Liver (tissue), 9 donors: ENCODE data around the gene ATP7B. TPM values are rescaled to one million over a fixed set of nuclear protein-coding genes. Genes with fewer than 3 reads are reported as not detected.

Experiments
- DNase-seq: peaks from one replicate; pipeline ENCODE4 v3.0.0-alpha.2; 2017; ENCODE audit warnings: low spot score
- H3K27ac ChIP-seq, 2 donors: one replicate each; pipeline ENCODE4 v1.7.0; 2013; ENCODE audit warnings: inconsistent platforms in 2 of 2, low read length in 2 of 2, control low read depth in 1 of 2, low read depth in 1 of 2, mild to moderate bottlenecking in 1 of 2
- H3K27me3 ChIP-seq, 4 donors: one replicate each; pipeline versions ENCODE4 v1.6.1 to v1.7.0; 2013; ENCODE audit warnings: low read length in 3 of 4, inconsistent platforms in 1 of 4, mild to moderate bottlenecking in 1 of 4, moderate library complexity in 1 of 4; ENCODE audit not compliant: control insufficient read depth in 4 of 4, insufficient read depth in 4 of 4
- H3K36me3 ChIP-seq, 4 donors: one replicate each; pipeline versions ENCODE4 v1.6.1 to v1.7.0; 2013; ENCODE audit warnings: low read length in 3 of 4, mild to moderate bottlenecking in 3 of 4, low read depth in 1 of 4, moderate library complexity in 1 of 4; ENCODE audit not compliant: control insufficient read depth in 4 of 4, insufficient read depth in 3 of 4
- H3K4me1 ChIP-seq, 4 donors: one replicate each; pipeline versions ENCODE4 v1.6.1 to v1.7.0; 2013; ENCODE audit warnings: low read length in 3 of 4, mild to moderate bottlenecking in 3 of 4, moderate library complexity in 1 of 4; ENCODE audit not compliant: control insufficient read depth in 4 of 4, insufficient read depth in 4 of 4
- H3K4me3 ChIP-seq, 3 donors: one replicate each; pipeline versions ENCODE4 v1.6.1 to v1.7.0; 2013; ENCODE audit warnings: low read length in 3 of 3, control low read depth in 1 of 3, low read depth in 1 of 3, mild to moderate bottlenecking in 1 of 3
- H3K9ac ChIP-seq, 2 donors: one replicate each; pipeline ENCODE4 v1.7.0; 2013; ENCODE audit warnings: low read length in 2 of 2, mild to moderate bottlenecking in 2 of 2, moderate library complexity in 2 of 2, control low read depth in 1 of 2, low read depth in 1 of 2
- H3K9me3 ChIP-seq, 4 donors: one replicate each; pipeline versions ENCODE4 v1.6.1 to v1.7.0; 2013; ENCODE audit warnings: low read length in 3 of 4; ENCODE audit not compliant: control insufficient read depth in 4 of 4
- ATF3 ChIP-seq: IDR thresholded peaks from 2 replicates; pipeline ENCODE4 v1.6.1; 2016; ENCODE audit warnings: antibody characterized with exemption
- CTCF ChIP-seq: fragments of 150-350 bp; IDR thresholded peaks from 2 replicates; pipeline ENCODE4 v1.5.1; 2017; ENCODE audit warnings: improper control_type of control experiment, low read depth, low read length; ENCODE audit not compliant: missing input control
- FOXA1 ChIP-seq: IDR thresholded peaks from 2 replicates; pipeline ENCODE4 v1.6.1; 2016; ENCODE audit warnings: antibody characterized with exemption
- GABPA ChIP-seq, 2 donors: IDR thresholded peaks in 1 of 2; conservative IDR thresholded peaks in 1 of 2; 2 replicates each; pipeline ENCODE4 v1.6.1; 2016; ENCODE audit warnings: antibody characterized with exemption in 2 of 2, mild to moderate bottlenecking in 1 of 2, moderate library complexity in 1 of 2
- HNF4A ChIP-seq, 2 donors: conservative IDR thresholded peaks; 2 replicates each; pipeline ENCODE4 v1.6.1; 2016; ENCODE audit warnings: antibody characterized with exemption in 2 of 2, mild to moderate bottlenecking in 2 of 2
- HNF4G ChIP-seq: IDR thresholded peaks from 2 replicates; pipeline ENCODE4 v1.6.1; 2016; ENCODE audit warnings: antibody characterized with exemption
- JUND ChIP-seq, 2 donors: IDR thresholded peaks; 2 replicates each; pipeline ENCODE4 v1.6.1; 2016; ENCODE audit warnings: antibody characterized with exemption in 2 of 2
- MAX ChIP-seq: IDR thresholded peaks from 2 replicates; pipeline ENCODE4 v1.6.1; 2016; ENCODE audit warnings: antibody characterized with exemption
- REST ChIP-seq: IDR thresholded peaks from 2 replicates; pipeline ENCODE4 v1.6.1; 2016; ENCODE audit warnings: antibody characterized with exemption, mild to moderate bottlenecking
- RXRA ChIP-seq, 2 donors: IDR thresholded peaks; 2 replicates each; pipeline ENCODE4 v1.6.1; 2017 to 2018; ENCODE audit warnings: antibody characterized with exemption in 2 of 2, mild to moderate bottlenecking in 1 of 2
- TAF1 ChIP-seq: conservative IDR thresholded peaks from 2 replicates; pipeline ENCODE4 v1.6.1; 2016; ENCODE audit warnings: antibody characterized with exemption, mild to moderate bottlenecking
- WGBS: extraction: QIAGEN DNeasy Blood & Tissue Kit; methylation state at CpG from one replicate; pipeline ENCODE4 v1.1.7; 2013; 5-methylcytosine and 5-hydroxymethylcytosine counted together
- polyA plus RNA-seq, 2 donors: library from polyadenylated mRNA; stranded (reverse) in 1 of 2; unstranded in 1 of 2; fragments of 200-250 nt in 1 of 2; fragments of >200 nt in 1 of 2; fragmentation: Nextera tagmentation in 1 of 2; extraction: Ambion mirVana in 1 of 2; gene quantifications; one replicate each; pipeline versions ENCODE4 v1.2.1 to v1.2.3, GENCODE V29; 2013 to 2015
- total RNA-seq, 2 donors: library from RNA; depleted of rRNA; stranded (reverse); fragments of >200 nt; gene quantifications; one replicate each; pipeline ENCODE4 v1.2.3, GENCODE V29; 2014
- TF ChIP-seq, protein P1 (sequence below): IDR thresholded peaks from 2 replicates; pipeline ENCODE4 v1.6.1; 2016; ENCODE audit warnings: antibody characterized with exemption
- donor health status: healthy.
- donor health status: healthy.
- donor health status: healthy.
- donor health status: healthy.
- donor health status: healthy.

The ATP7B gene
- total and polyA plus RNA-seq, 4 donors = 8.0 to 37.7 (median 22.1) TPM

DNA sequence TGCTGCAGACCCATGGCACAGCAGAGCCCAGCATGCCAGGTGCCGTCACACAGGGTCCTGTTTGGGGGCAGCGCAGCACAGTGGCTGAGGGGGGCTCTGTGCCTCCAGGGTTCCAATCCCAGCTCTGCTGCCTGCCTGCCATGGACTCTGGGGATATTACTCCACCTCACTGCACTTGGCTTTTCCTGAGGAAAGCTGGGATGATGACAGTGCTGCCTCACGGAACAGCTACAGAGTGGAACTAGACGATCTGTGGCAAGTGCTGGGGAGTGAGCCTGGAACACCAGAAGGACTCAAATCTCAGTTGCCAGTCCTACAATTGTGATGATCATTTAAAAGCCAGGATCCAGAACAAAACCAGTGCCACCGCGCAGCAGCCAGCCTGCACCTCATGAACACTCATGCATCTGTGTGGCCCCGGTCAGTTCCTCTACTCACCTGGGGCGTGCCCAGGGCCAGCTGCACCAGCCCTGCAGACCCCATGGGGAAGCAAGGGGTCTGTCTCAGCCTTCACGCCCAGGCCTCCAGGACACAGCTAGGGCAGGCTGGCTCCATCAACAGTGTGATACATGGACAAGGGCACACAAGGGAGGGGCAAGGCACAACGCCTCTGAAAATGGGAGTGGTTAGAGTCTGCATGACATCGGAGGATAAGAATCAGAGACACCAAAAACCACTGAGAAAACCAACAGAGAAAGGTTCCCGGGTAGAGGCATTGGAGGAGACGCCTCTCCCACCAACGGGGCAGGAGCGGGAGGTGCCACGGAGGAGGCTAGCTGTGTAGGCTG is 55.2 kb downstream of the ATP7B start (continued):
- no peak for TF ChIP-seq CTCF

DNA sequence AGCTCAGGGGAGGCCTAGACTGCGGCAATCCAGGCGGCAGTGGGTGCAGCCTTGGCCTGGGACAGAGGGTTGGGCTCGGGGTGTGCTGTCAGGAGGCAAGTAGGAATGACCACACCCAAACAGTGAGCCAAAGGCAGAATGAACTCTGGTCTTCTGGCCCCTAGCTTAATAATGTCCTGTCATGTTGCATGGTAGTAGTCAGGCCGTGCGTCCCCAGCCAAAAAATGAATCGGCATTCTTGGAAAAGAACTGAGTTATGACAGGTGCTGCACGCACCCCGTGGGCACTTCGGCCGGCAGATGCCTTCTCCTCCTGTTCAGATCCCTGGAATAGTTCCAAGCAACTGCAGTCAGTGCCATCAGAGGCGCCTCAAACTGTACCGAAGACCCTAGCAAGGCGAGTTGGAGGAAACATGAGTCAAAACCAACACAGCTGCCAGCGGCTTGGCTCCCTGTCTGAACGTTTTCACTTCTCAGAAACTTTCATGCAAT is 55.9 kb downstream of the ATP7B start:
- H3K27ac ChIP-seq = no peak overlapping the region
- no peak for TF ChIP-seq MAX
- H3K9ac ChIP-seq = no peak overlapping the region
- H3K27me3 ChIP-seq = no peaks in the 10 kb centered on the region
- peaks cover 2 to 11% (median 6%) of the 10 kb centered on the region in 4 donors for H3K4me1 ChIP-seq
- H3K36me3 ChIP-seq = peaks cover 2 to 33% (median 13%) of the 10 kb centered on the region in 4 donors
- no peak overlapping the region for H3K4me3 ChIP-seq
- 85% methylated on average over 15 of the region's 15 CpGs for WGBS
- DNase-seq = no peak
- no peaks in the 10 kb centered on the region for H3K9me3 ChIP-seq

DNA sequence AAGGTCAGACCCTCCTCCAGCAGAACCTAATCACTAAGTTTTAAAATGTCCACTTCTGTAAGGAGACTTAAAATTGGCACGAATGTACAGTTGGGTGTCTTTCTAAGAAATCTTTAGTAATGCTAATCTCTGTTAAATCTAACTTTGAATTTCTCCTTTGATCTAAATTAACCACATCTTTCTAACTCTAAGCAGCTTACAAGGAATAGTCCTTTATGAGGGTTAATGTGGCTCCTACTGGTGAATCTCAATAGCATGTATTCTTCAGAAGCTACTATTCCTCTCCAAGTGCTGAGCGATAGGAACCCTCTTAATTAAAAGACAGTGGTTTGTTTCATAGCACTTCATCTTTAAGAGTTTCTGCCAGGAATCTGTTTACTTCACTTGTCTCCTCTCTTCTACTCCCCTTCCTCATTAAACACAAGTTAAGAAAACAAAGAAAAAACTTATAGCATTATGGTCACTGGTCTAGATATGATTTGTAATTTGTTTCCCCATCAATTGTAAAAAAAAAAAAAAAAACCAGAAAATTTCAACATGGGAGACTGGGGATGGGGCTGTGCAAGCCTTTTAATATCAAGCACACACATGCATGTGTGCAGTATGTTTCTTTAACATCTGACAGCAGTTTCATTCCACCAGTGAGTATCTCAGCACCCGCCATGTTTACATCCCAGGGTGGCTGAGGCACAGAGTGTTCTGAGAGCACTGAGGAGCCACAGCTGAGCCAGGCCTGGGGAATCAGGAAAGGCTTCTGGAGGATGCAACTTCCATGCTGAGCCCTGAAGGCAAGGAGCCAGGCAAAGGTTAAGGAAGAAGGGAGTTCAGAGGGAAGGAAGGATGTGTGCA is 57.7 kb downstream of the ATP7B start:
- Histone ChIP-seq H3K36me3 (peaks cover 5 to 39% (median 17%) of the 10 kb centered on the region in 4 donors), H3K9ac (no peak overlapping the region), H3K27ac (no peak overlapping the region), H3K27me3 (no peaks in the 10 kb centered on the region), H3K9me3 (no peaks in the 10 kb centered on the region), H3K4me1 (peaks cover 2 to 11% (median 6%) of the 10 kb centered on the region in 4 donors), H3K4me3 (no peak overlapping the region)
- WGBS = 93% methylated on average over 3 of the region's 3 CpGs
- DNase-seq = no peak
- TF ChIP-seq, protein P1, sequence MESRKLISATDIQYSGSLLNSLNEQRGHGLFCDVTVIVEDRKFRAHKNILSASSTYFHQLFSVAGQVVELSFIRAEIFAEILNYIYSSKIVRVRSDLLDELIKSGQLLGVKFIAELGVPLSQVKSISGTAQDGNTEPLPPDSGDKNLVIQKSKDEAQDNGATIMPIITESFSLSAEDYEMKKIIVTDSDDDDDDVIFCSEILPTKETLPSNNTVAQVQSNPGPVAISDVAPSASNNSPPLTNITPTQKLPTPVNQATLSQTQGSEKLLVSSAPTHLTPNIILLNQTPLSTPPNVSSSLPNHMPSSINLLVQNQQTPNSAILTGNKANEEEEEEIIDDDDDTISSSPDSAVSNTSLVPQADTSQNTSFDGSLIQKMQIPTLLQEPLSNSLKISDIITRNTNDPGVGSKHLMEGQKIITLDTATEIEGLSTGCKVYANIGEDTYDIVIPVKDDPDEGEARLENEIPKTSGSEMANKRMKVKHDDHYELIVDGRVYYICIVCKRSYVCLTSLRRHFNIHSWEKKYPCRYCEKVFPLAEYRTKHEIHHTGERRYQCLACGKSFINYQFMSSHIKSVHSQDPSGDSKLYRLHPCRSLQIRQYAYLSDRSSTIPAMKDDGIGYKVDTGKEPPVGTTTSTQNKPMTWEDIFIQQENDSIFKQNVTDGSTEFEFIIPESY = no peak
- TF ChIP-seq ATF3 (no peak), REST (no peak), TAF1 (no peak), FOXA1 (no peak), JUND (IDR thresholded peaks at IDR 0.05) (no peak), RXRA (IDR thresholded peaks at IDR 0.05) (no peak), HNF4G (no peak), HNF4A (conservative IDR thresholded peaks at IDR 0.05) (no peak), GABPA (IDR thresholded peaks at IDR 0.05 in 1 of 2, conservative IDR thresholded peaks at IDR 0.05 in 1 of 2) (no peak)
